ENCODE results near the gene ACAN. TPM values are rescaled to one million over a fixed set of nuclear protein-coding genes. Genes with fewer than 3 reads are reported as not detected.

Gene ACAN
- total RNA-seq, 1 experiment from 2014 or later = not detected

DNA sequence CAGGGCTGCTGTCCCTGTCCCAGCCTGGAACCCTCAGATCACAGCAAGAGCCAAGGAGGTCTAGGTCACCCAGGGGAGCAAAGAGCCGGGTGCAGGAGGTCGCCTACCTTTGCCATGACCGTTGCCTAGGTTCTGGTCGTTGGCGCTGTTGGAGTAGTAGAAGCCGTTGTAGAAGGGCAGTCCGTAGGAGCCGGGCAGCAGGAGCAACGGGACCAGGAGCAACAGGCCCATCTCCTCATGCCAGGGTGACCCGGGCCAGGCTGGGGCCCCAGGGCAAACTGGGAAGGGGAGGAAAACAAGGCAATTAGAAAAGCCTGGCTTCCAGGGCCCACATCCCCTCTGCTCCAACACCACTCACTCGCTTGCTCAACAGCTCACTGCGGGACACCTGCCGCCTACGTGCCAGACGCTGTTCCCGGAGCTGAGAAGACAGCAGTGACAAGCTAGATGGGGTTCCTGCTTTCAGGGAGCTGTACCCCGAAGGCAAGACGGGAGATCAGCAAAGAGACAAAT lies 83.9 kb downstream of the ACAN start:
- Histone ChIP-seq H3K27me3 (replicated peaks; ENCODE audit: insufficient read depth, low read depth, low read length, poor library complexity) (no peaks in the 10 kb centered on the region), H3K9me3 (ENCODE audit: low read depth, low read length, poor library complexity, severe bottlenecking) (no peaks in the 10 kb centered on the region), H3K4me3 (ENCODE audit: low read depth, low read length, poor library complexity, severe bottlenecking) (no peak overlapping the region), H3K4me1 (ENCODE audit: insufficient read depth, low read length, poor library complexity, severe bottlenecking) (no peaks in the 10 kb centered on the region), H3K27ac (ENCODE audit: low read depth, low read length, poor library complexity, severe bottlenecking) (no peak overlapping the region), H3K36me3 (ENCODE audit: insufficient read depth, low read length, poor library complexity, severe bottlenecking) (no peaks in the 10 kb centered on the region)
- no peak for DNase-seq (ENCODE audit: low spot score)
- ChIA-PET CTCF (interaction anchor here (1.0 kb wide), 1 partner anchor 8 kb away, joined by 3 read pairs; no protein-coding TSS in a partner anchor), POLR2A (ENCODE audit: low non-redundant PET) (no interaction called here)
- intact Hi-C loops (cut with micrococcal nuclease; ENCODE audit: unreplicated experiment) = no loop called here
- no TSS peak for BruUV-seq (replicated peaks)
- TF ChIP-seq, protein P1, sequence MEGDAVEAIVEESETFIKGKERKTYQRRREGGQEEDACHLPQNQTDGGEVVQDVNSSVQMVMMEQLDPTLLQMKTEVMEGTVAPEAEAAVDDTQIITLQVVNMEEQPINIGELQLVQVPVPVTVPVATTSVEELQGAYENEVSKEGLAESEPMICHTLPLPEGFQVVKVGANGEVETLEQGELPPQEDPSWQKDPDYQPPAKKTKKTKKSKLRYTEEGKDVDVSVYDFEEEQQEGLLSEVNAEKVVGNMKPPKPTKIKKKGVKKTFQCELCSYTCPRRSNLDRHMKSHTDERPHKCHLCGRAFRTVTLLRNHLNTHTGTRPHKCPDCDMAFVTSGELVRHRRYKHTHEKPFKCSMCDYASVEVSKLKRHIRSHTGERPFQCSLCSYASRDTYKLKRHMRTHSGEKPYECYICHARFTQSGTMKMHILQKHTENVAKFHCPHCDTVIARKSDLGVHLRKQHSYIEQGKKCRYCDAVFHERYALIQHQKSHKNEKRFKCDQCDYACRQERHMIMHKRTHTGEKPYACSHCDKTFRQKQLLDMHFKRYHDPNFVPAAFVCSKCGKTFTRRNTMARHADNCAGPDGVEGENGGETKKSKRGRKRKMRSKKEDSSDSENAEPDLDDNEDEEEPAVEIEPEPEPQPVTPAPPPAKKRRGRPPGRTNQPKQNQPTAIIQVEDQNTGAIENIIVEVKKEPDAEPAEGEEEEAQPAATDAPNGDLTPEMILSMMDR (conservative IDR thresholded peaks at IDR 0.05; ENCODE audit: low read depth, low read length) = no peak
- TF ChIP-seq EZH2 (IDR thresholded peaks at IDR 0.05; ENCODE audit: borderline replicate concordance, low read depth, low read length, poor library complexity, severe bottlenecking) = no peak

DNA sequence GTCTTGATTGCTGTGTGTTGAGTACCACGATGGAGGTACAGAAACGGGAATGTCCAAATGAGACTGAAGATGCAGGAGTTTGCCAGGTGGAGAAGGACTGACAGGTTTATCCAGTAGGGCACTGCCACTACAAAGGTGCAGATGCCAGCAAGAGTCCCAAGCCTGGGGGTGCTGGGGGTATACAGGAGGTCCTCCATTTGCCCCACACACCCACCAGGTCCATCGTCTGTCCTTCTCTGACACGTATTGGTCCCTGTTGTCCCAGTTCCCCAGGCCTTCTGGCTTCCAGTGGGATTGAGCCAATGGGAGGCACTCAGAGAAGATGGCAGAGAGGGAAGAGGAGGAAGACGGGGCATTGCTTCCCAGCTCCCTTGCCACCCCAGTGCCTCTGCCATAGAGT lies 85.5 kb downstream of the ACAN start:
- POLR2A ChIA-PET (ENCODE audit: low non-redundant PET) = no interaction called here
- DNase-seq (ENCODE audit: low spot score) = no peak
- H3K27me3 ChIP-seq (replicated peaks; ENCODE audit: insufficient read depth, low read depth, low read length, poor library complexity) = no peaks in the 10 kb centered on the region
- intact Hi-C loops (cut with micrococcal nuclease; ENCODE audit: unreplicated experiment) = no loop called here
- no peaks in the 10 kb centered on the region for H3K36me3 ChIP-seq (ENCODE audit: insufficient read depth, low read length, poor library complexity, severe bottlenecking)
- no peaks in the 10 kb centered on the region for H3K4me1 ChIP-seq (ENCODE audit: insufficient read depth, low read length, poor library complexity, severe bottlenecking)
- no peak overlapping the region for H3K4me3 ChIP-seq (ENCODE audit: low read depth, low read length, poor library complexity, severe bottlenecking)
- no peaks in the 10 kb centered on the region for H3K9me3 ChIP-seq (ENCODE audit: low read depth, low read length, poor library complexity, severe bottlenecking)
- CTCF ChIA-PET = interaction anchor here (0.9 kb wide), 1 partner anchor 16 kb away, joined by 3 read pairs; no protein-coding TSS in a partner anchor
- TF ChIP-seq, protein P1 (conservative IDR thresholded peaks at IDR 0.05; ENCODE audit: low read depth, low read length) = no peak
- TF ChIP-seq EZH2 (IDR thresholded peaks at IDR 0.05; ENCODE audit: borderline replicate concordance, low read depth, low read length, poor library complexity, severe bottlenecking) = no peak
- no peak overlapping the region for H3K27ac ChIP-seq (ENCODE audit: low read depth, low read length, poor library complexity, severe bottlenecking)
- no TSS peak for BruUV-seq (replicated peaks)

GRCh38 chr15:88890495-88890894 lies 87.3 kb downstream of the ACAN start:
- ChIA-PET CTCF (no interaction called here), POLR2A (ENCODE audit: low non-redundant PET) (no interaction called here)

More at GRCh38 chr15:88890495-88890894, 87.3 kb downstream of the ACAN start:
- H3K27me3 ChIP-seq (replicated peaks; ENCODE audit: insufficient read depth, low read depth, low read length, poor library complexity) = no peaks in the 10 kb centered on the region
- DNase-seq (ENCODE audit: low spot score) = no peak
- H3K4me3 ChIP-seq (ENCODE audit: low read depth, low read length, poor library complexity, severe bottlenecking) = no peak overlapping the region
- no peaks in the 10 kb centered on the region for H3K36me3 ChIP-seq (ENCODE audit: insufficient read depth, low read length, poor library complexity, severe bottlenecking)
- no peak overlapping the region for H3K27ac ChIP-seq (ENCODE audit: low read depth, low read length, poor library complexity, severe bottlenecking)
- BruUV-seq (replicated peaks) = no TSS peak
- TF ChIP-seq, protein P1 (conservative IDR thresholded peaks at IDR 0.05; ENCODE audit: low read depth, low read length) = no peak
- TF ChIP-seq EZH2 (IDR thresholded peaks at IDR 0.05; ENCODE audit: borderline replicate concordance, low read depth, low read length, poor library complexity, severe bottlenecking) = no peak
- no peaks in the 10 kb centered on the region for H3K9me3 ChIP-seq (ENCODE audit: low read depth, low read length, poor library complexity, severe bottlenecking)
- intact Hi-C loops (cut with micrococcal nuclease; ENCODE audit: unreplicated experiment) = no loop called here
- H3K4me1 ChIP-seq (ENCODE audit: insufficient read depth, low read length, poor library complexity, severe bottlenecking) = no peaks in the 10 kb centered on the region
